Muscle layer of colon (tissue), 2 donors: ENCODE data around the gene PLEKHN1.

Experiments used
- H3K27ac ChIP-seq: one replicate; pipeline ENCODE4 v1.7.0; 2013; ENCODE audit warnings: low read depth, mild to moderate bottlenecking, low read length, moderate library complexity
- H3K27me3 ChIP-seq, 2 donors: one replicate each; pipeline ENCODE4 v1.7.0; 2013; ENCODE audit warnings: low read length in 2 of 2, mild to moderate bottlenecking in 2 of 2; ENCODE audit not compliant: insufficient read depth in 2 of 2, control insufficient read depth in 1 of 2
- H3K36me3 ChIP-seq: one replicate; pipeline ENCODE4 v1.7.0; 2013; ENCODE audit warnings: mild to moderate bottlenecking, low read length; ENCODE audit not compliant: insufficient read depth
- H3K4me1 ChIP-seq: one replicate; pipeline ENCODE4 v1.7.0; 2013; ENCODE audit warnings: mild to moderate bottlenecking, low read length; ENCODE audit not compliant: insufficient read depth
- H3K4me3 ChIP-seq, 2 donors: one replicate each; pipeline ENCODE4 v1.7.0; 2013; ENCODE audit warnings: low read length in 2 of 2, low read depth in 1 of 2, mild to moderate bottlenecking in 1 of 2, moderate library complexity in 1 of 2
- H3K9ac ChIP-seq: one replicate; pipeline ENCODE4 v1.7.0; 2013; ENCODE audit warnings: low read length
- H3K9me3 ChIP-seq: one replicate; pipeline ENCODE4 v1.7.0; 2013; ENCODE audit warnings: mild to moderate bottlenecking, low read length
- donor health status: abdominal sarcoma.
- donor health status: Adenocarcinoma of cecum.

Gene PLEKHN1

GRCh38 chr1:1024771-1025699 lies 58.8 kb downstream of the PLEKHN1 start:
- Histone ChIP-seq H3K27me3 (peaks cover 0 to 12% of the 10 kb centered on the region in 2 donors), H3K36me3 (no peaks in the 10 kb centered on the region), H3K27ac (no peak overlapping the region), H3K4me1 (peaks cover 7% of the 10 kb centered on the region), H3K9ac (no peak overlapping the region), H3K4me3 (no peak overlapping the region), H3K9me3 (no peaks in the 10 kb centered on the region)
